ENCODE measurements around the gene HAUS6.

GRCh38 chr9:19050637-19051591 is 51.8 kb downstream of the HAUS6 start:
- TF ChIP-seq, protein P1, sequence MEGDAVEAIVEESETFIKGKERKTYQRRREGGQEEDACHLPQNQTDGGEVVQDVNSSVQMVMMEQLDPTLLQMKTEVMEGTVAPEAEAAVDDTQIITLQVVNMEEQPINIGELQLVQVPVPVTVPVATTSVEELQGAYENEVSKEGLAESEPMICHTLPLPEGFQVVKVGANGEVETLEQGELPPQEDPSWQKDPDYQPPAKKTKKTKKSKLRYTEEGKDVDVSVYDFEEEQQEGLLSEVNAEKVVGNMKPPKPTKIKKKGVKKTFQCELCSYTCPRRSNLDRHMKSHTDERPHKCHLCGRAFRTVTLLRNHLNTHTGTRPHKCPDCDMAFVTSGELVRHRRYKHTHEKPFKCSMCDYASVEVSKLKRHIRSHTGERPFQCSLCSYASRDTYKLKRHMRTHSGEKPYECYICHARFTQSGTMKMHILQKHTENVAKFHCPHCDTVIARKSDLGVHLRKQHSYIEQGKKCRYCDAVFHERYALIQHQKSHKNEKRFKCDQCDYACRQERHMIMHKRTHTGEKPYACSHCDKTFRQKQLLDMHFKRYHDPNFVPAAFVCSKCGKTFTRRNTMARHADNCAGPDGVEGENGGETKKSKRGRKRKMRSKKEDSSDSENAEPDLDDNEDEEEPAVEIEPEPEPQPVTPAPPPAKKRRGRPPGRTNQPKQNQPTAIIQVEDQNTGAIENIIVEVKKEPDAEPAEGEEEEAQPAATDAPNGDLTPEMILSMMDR (IDR thresholded peaks at IDR 0.05), result no peak
- TF ChIP-seq EZH2 (IDR thresholded peaks at IDR 0.05; ENCODE audit: borderline replicate concordance, insufficient read depth, low read depth, low read length, poor library complexity, severe bottlenecking), result no peak

Measured in B cell (primary cell).